WTC11 (cell line): ENCODE measurements around the gene MSI2. TPM values are rescaled to one million over a fixed set of nuclear protein-coding genes. Genes with fewer than 3 reads are reported as not detected.

Experiments used
- ATAC-seq: fragments of 200-7000 bp; cut with Tn5 transposase; 2 replicates; pipeline ENCODE4 v1.10.0; 2021; ENCODE audit warnings: mild to moderate bottlenecking, moderate library complexity
- CTCF ChIA-PET: fragments of 300-600 bp; sonication (Branson Sonifier 250); formaldehyde crosslinking; loops from one replicate; lab custom pipeline; 2021; ENCODE audit warnings: antibody characterized with exemption; lab: Charles Lee
- POLR2A ChIA-PET: fragments of 350-600 bp; sonication (Branson Sonifier 250); formaldehyde crosslinking; loops from one replicate; lab custom pipeline; 2021; ENCODE audit warnings: antibody characterized with exemption; lab: Charles Lee
- DNase-seq: peaks from one replicate; pipeline ENCODE4 v3.0.0; 2021; ENCODE audit warnings: low spot score
- H3K27ac Mint-ChIP-seq: 2 replicates; pipeline ENCODE4 v1.8.0; 2021; ENCODE audit warnings: mixed read lengths
- H3K27me3 Mint-ChIP-seq: 2 replicates; pipeline ENCODE4 v1.8.0; 2021; ENCODE audit warnings: low read depth, mild to moderate bottlenecking, moderate library complexity, mixed read lengths
- H3K36me3 Mint-ChIP-seq: 2 replicates; pipeline ENCODE4 v1.8.0; 2021; ENCODE audit warnings: mixed read lengths
- H3K4me1 Mint-ChIP-seq: 2 replicates; pipeline ENCODE4 v1.8.0; 2022; ENCODE audit warnings: mixed read lengths
- H3K4me3 Mint-ChIP-seq: 2 replicates; pipeline ENCODE4 v1.8.0; 2021; ENCODE audit warnings: mild to moderate bottlenecking, moderate library complexity, mixed read lengths
- H3K9me3 Mint-ChIP-seq: 2 replicates; pipeline ENCODE4 v1.8.0; 2021; ENCODE audit warnings: mixed read lengths
- E2F1 ChIP-seq: sonication (generic); formaldehyde crosslinking; IDR thresholded peaks from 2 replicates; pipeline ENCODE4 v1.8.0; 2022; ENCODE audit warnings: mild to moderate bottlenecking, missing genetic modification reagents
- ERG ChIP-seq: fragments of 250-450 bp; sonication (Bioruptor Pico); IDR thresholded peaks from 2 replicates; pipeline ENCODE4 v1.8.0; 2021; ENCODE audit warnings: mild to moderate bottlenecking
- ETV6 ChIP-seq: sonication (generic); formaldehyde crosslinking; IDR thresholded peaks from 2 replicates; pipeline ENCODE4 v1.8.1; 2022; ENCODE audit warnings: mild to moderate bottlenecking, missing genetic modification reagents
- FOXK1 ChIP-seq: sonication (generic); formaldehyde crosslinking; IDR thresholded peaks from 2 replicates; pipeline ENCODE4 v1.8.0; 2022; ENCODE audit warnings: mild to moderate bottlenecking, moderate library complexity, missing genetic modification reagents
- FOXP1 ChIP-seq: sonication (generic); formaldehyde crosslinking; IDR thresholded peaks from 2 replicates; pipeline ENCODE4 v1.8.0; 2022; ENCODE audit warnings: missing genetic modification reagents, mild to moderate bottlenecking, moderate library complexity, borderline replicate concordance
- JAZF1 ChIP-seq: fragments of 250-450 bp; sonication (Bioruptor Pico); IDR thresholded peaks from 2 replicates; pipeline ENCODE4 v1.9.0; 2021; ENCODE audit warnings: moderate library complexity, mild to moderate bottlenecking, inconsistent platforms
- MAX ChIP-seq: sonication (generic); formaldehyde crosslinking; IDR thresholded peaks from 2 replicates; pipeline ENCODE4 v1.8.0; 2022; ENCODE audit warnings: mild to moderate bottlenecking, missing genetic modification reagents
- MYBL2 ChIP-seq: sonication (generic); formaldehyde crosslinking; IDR thresholded peaks from 2 replicates; pipeline ENCODE4 v1.8.1; 2023; ENCODE audit warnings: mild to moderate bottlenecking, moderate library complexity, missing genetic modification reagents
- NFE2L1 ChIP-seq: sonication (generic); formaldehyde crosslinking; IDR thresholded peaks from 2 replicates; pipeline ENCODE4 v1.8.1; 2023; ENCODE audit warnings: missing genetic modification reagents
- SMAD3 ChIP-seq: sonication (generic); formaldehyde crosslinking; IDR thresholded peaks from 2 replicates; pipeline ENCODE4 v1.8.0; 2022; ENCODE audit warnings: missing genetic modification reagents, mild to moderate bottlenecking, borderline replicate concordance
- STAT6 ChIP-seq: sonication (generic); formaldehyde crosslinking; conservative IDR thresholded peaks from 2 replicates; pipeline ENCODE4 v1.8.1; 2023; ENCODE audit warnings: mild to moderate bottlenecking, low read depth, missing genetic modification reagents, moderate library complexity
- ZNF232 ChIP-seq: sonication (generic); formaldehyde crosslinking; IDR thresholded peaks from 2 replicates; pipeline ENCODE4 v1.8.0; 2022; ENCODE audit warnings: mild to moderate bottlenecking, missing genetic modification reagents
- ZNF317 ChIP-seq: sonication (generic); formaldehyde crosslinking; IDR thresholded peaks from 2 replicates; pipeline ENCODE4 v1.8.1; 2023; ENCODE audit warnings: low read depth, mild to moderate bottlenecking, moderate library complexity, missing genetic modification reagents, borderline replicate concordance
- ZNF396 ChIP-seq: fragments of 250-450 bp; sonication (Bioruptor Pico); IDR thresholded peaks from 2 replicates; pipeline ENCODE4 v1.8.0; 2021; ENCODE audit warnings: mild to moderate bottlenecking, moderate library complexity, borderline replicate concordance
- ZNF416 ChIP-seq: fragments of 250-450 bp; sonication (Bioruptor Pico); IDR thresholded peaks from 2 replicates; pipeline ENCODE4 v1.9.0; 2021; ENCODE audit warnings: mild to moderate bottlenecking, inconsistent platforms
- total RNA-seq: library from RNA; stranded (reverse); gene quantifications from 3 replicates; pipeline ENCODE4 v1.2.3, GENCODE V29; 2021

MSI2 gene
- total RNA-seq, 1 experiment from 2014 or later: 82.1 TPM

- no peak for TF ChIP-seq ERG
- TF ChIP-seq, all 79 proteins: peak for 0
Observed at GRCh38 chr17:57342963-57343589, 86.8 kb downstream of the MSI2 start (continued).

- Mint-ChIP-seq H3K36me3 (peaks cover 24% of the 10 kb centered on the region), H3K27ac (no peak overlapping the region), H3K4me3 (no peak overlapping the region)
Observed at GRCh38 chr17:57343717-57344116, 87.4 kb downstream of the MSI2 start.

GRCh38 chr17:57344261-57344660 lies 87.9 kb downstream of the MSI2 start:
- H3K36me3 Mint-ChIP-seq: peaks cover 24% of the 10 kb centered on the region
- no peak overlapping the region for H3K27ac Mint-ChIP-seq
- TF ChIP-seq ZNF317 (CRISPR knock-in tag): no peak
- TF ChIP-seq, all 79 proteins: peak for 0
- Mint-ChIP-seq H3K4me3 (no peak overlapping the region), H3K27me3 (no peaks in the 10 kb centered on the region; the same call in 1 of the 2 replicates), H3K4me1 (peaks cover 40% of the 10 kb centered on the region), H3K9me3 (no peaks in the 10 kb centered on the region)
- CTCF ChIA-PET: no interaction called here
- ATAC-seq (no peak), DNase-seq (no peak)
- POLR2A ChIA-PET: no interaction called here

More at GRCh38 chr17:57343717-57344116, 87.4 kb downstream of the MSI2 start:
- H3K9me3 Mint-ChIP-seq: no peaks in the 10 kb centered on the region
- no peak for ATAC-seq
- TF ChIP-seq MYBL2 (CRISPR knock-in tag) (no peak), ZNF416 (CRISPR knock-in tag) (no peak), SMAD3 (CRISPR knock-in tag) (no peak), E2F1 (CRISPR knock-in tag) (no peak), MAX (CRISPR knock-in tag) (no peak), FOXK1 (CRISPR knock-in tag) (no peak), ZNF232 (CRISPR knock-in tag) (no peak), NFE2L1 (CRISPR knock-in tag) (no peak)
- TF ChIP-seq, all 79 proteins: peak for 0
- ChIA-PET CTCF (no interaction called here), POLR2A (no interaction called here)
- Mint-ChIP-seq H3K27me3 (no peaks in the 10 kb centered on the region; the same call in 1 of the 2 replicates), H3K4me1 (peaks cover 45% of the 10 kb centered on the region)
- no peak for DNase-seq

- Mint-ChIP-seq H3K4me1 (peaks cover 20% of the 10 kb centered on the region), H3K9me3 (no peaks in the 10 kb centered on the region), H3K27me3 (no peaks in the 10 kb centered on the region), H3K36me3 (peaks cover 32% of the 10 kb centered on the region), H3K27ac (no peak overlapping the region), H3K4me3 (no peak overlapping the region)
- CTCF ChIA-PET: no interaction called here
- ATAC-seq (no peak), DNase-seq (no peak)
- POLR2A ChIA-PET: no interaction called here
- TF ChIP-seq ETV6 (no peak), STAT6 (CRISPR knock-in tag) (no peak), JAZF1 (CRISPR knock-in tag) (no peak), ZNF396 (CRISPR knock-in tag) (no peak), FOXP1 (CRISPR knock-in tag) (no peak)
Observed at GRCh38 chr17:57349541-57350247, 93.4 kb downstream of the MSI2 start.
